ENCODE data around the gene HERPUD1. TPM values are rescaled to one million over a fixed set of nuclear protein-coding genes. Genes with fewer than 3 reads are reported as not detected.
A peak's percentile ranks its signal among the peaks of the same experiment; 100 is the strongest.

HERPUD1 gene
- total RNA-seq, 4 donors from 2014 or later, result 143 to 274 (median 161) TPM

GRCh38 chr16:56898847-56899246 lies 33.1 kb upstream of the HERPUD1 start:
- Histone ChIP-seq H3K4me3 (no peak overlapping the region), H3K27ac (no peak overlapping the region), H3K9me3 (no peaks in the 10 kb centered on the region), H3K27me3 (no peaks in the 10 kb centered on the region), H3K36me3 (no peaks in the 10 kb centered on the region), H3K4me1 (no peaks in the 10 kb centered on the region)
- WGBS, 2 donors, result 88 to 94% methylated on average over 8 of the region's 8 CpGs
- no peak for DNase-seq (ENCODE audit: low spot score in 2 of 2)
- no peak for TF ChIP-seq CTCF (IDR thresholded peaks at IDR 0.05)
- TF ChIP-seq POLR2A (IDR thresholded peaks at IDR 0.05), result no peak
- no peak for TF ChIP-seq EP300 (IDR thresholded peaks at IDR 0.05)

- DNase-seq (ENCODE audit: low spot score in 2 of 2), result no peak
- 94 to 98% methylated on average over 2 of the region's 2 CpGs for WGBS, 2 donors
- TF ChIP-seq POLR2A (IDR thresholded peaks at IDR 0.05) (no peak), CTCF (IDR thresholded peaks at IDR 0.05) (no peak), EP300 (IDR thresholded peaks at IDR 0.05) (no peak)
- Histone ChIP-seq H3K27me3 (no peaks in the 10 kb centered on the region), H3K9me3 (no peaks in the 10 kb centered on the region), H3K4me1 (no peaks in the 10 kb centered on the region), H3K36me3 (no peaks in the 10 kb centered on the region), H3K4me3 (no peak overlapping the region), H3K27ac (no peak overlapping the region)
These were observed 28.1 kb upstream of the HERPUD1 start for GRCh38 chr16:56903866-56904265.

GRCh38 chr16:56907401-56907800 lies 24.5 kb upstream of the HERPUD1 start:
- Histone ChIP-seq H3K36me3 (no peaks in the 10 kb centered on the region), H3K27me3 (no peaks in the 10 kb centered on the region), H3K27ac (no peak overlapping the region), H3K9me3 (no peaks in the 10 kb centered on the region), H3K4me3 (no peak overlapping the region), H3K4me1 (peaks cover 0 to 20% (median 9%) of the 10 kb centered on the region in 4 donors)
- TF ChIP-seq POLR2A (IDR thresholded peaks at IDR 0.05) (no peak), EP300 (IDR thresholded peaks at IDR 0.05) (no peak), CTCF (IDR thresholded peaks at IDR 0.05) (no peak)
- DNase-seq (ENCODE audit: low spot score in 2 of 2), result no peak
- WGBS, 2 donors, result 92 to 100% methylated on average over 3 of the region's 3 CpGs

- TF ChIP-seq EP300 (IDR thresholded peaks at IDR 0.05), result no peak
- TF ChIP-seq POLR2A (IDR thresholded peaks at IDR 0.05), result no peak
- no peak for TF ChIP-seq CTCF (IDR thresholded peaks at IDR 0.05)
- DNase-seq (ENCODE audit: low spot score in 2 of 2), result no peak
- Histone ChIP-seq H3K27me3 (no peaks in the 10 kb centered on the region), H3K36me3 (no peaks in the 10 kb centered on the region), H3K4me3 (no peak overlapping the region), H3K4me1 (peaks cover 0 to 40% (median 22%) of the 10 kb centered on the region in 4 donors), H3K27ac (peak overlapping the region in 2 of 4 donors; percentile 67 to 81), H3K9me3 (no peaks in the 10 kb centered on the region)
- WGBS, 2 donors, result 55 to 65% methylated on average over 7 of the region's 7 CpGs
These were observed 22.4 kb upstream of the HERPUD1 start for GRCh38 chr16:56909527-56909979.

- Histone ChIP-seq H3K4me3 (no peak overlapping the region), H3K27ac (peak overlapping the region in 2 of 4 donors; percentile 67 to 81), H3K9me3 (no peaks in the 10 kb centered on the region), H3K36me3 (no peaks in the 10 kb centered on the region), H3K27me3 (no peaks in the 10 kb centered on the region), H3K4me1 (peaks cover 0 to 46% (median 27%) of the 10 kb centered on the region in 4 donors)
- TF ChIP-seq POLR2A (IDR thresholded peaks at IDR 0.05), result no peak
- TF ChIP-seq CTCF (IDR thresholded peaks at IDR 0.05), result no peak
- no peak for TF ChIP-seq EP300 (IDR thresholded peaks at IDR 0.05)
- DNase-seq (ENCODE audit: low spot score in 2 of 2), result no peak
- WGBS, 2 donors, result 83 to 86% methylated on average over 5 of the region's 5 CpGs
These were observed 21.8 kb upstream of the HERPUD1 start for GRCh38 chr16:56910112-56910511.
